HK-2 (cell line): ENCODE data around the gene STX2.
"Not testable (repeated sequence)": the region's sequence is repeated elsewhere in the genome, so short reads cannot be mapped to it uniquely, and the experiment has no call there.

Source experiments
- DNase-seq: peaks from one replicate; pipeline ENCODE4 v3.0.0-alpha.2; 2018; ENCODE audit not compliant: unreplicated experiment

Gene STX2

GRCh38 chr12:130838951-130839769 is at the start of gene STX2:
STX2 (minus strand) TSS chr12:130839250; CDS start chr12:130839099, 151 bp downstream.
- DNase-seq, result peak; percentile 87

- not testable (repeated sequence) for DNase-seq
Measured at GRCh38 chr12:130887190-130887589, 48.1 kb upstream of the STX2 start.

GRCh38 chr12:130881548-130881947 is 42.5 kb upstream of the STX2 start:
- DNase-seq, result no peak

GRCh38 chr12:130881046-130881445 is 42.0 kb upstream of the STX2 start:
- no peak for DNase-seq

GRCh38 chr12:130880411-130880885 is 41.4 kb upstream of the STX2 start:
- DNase-seq, result no peak

GRCh38 chr12:130879781-130880389 is 40.8 kb upstream of the STX2 start:
- DNase-seq, result no peak

- no peak for DNase-seq
Measured at GRCh38 chr12:130879212-130879686, 40.2 kb upstream of the STX2 start.

GRCh38 chr12:130878193-130879185 is 39.4 kb upstream of the STX2 start:
- DNase-seq, result peak; percentile 26

GRCh38 chr12:130877333-130877732 is 38.3 kb upstream of the STX2 start:
- no peak for DNase-seq

- no peak for DNase-seq
Measured at GRCh38 chr12:130876758-130877157, 37.7 kb upstream of the STX2 start.

GRCh38 chr12:130876297-130876696 is 37.2 kb upstream of the STX2 start:
- no peak for DNase-seq

- not testable (repeated sequence) for DNase-seq
Measured at GRCh38 chr12:130875708-130876107, 36.7 kb upstream of the STX2 start.

GRCh38 chr12:130875193-130875592 is 36.1 kb upstream of the STX2 start:
- DNase-seq, result no peak

- DNase-seq, result no peak
Measured at GRCh38 chr12:130874696-130875095, 35.6 kb upstream of the STX2 start.

- DNase-seq, result no peak
Measured at GRCh38 chr12:130873825-130874224, 34.8 kb upstream of the STX2 start.

- no peak for DNase-seq
Measured at GRCh38 chr12:130873106-130873795, 34.2 kb upstream of the STX2 start.

- peak; percentile 35 for DNase-seq
Measured at GRCh38 chr12:130872179-130873096, 33.4 kb upstream of the STX2 start.

- peak; percentile 93 for DNase-seq
Measured at GRCh38 chr12:130871286-130872178, 32.5 kb upstream of the STX2 start, which contains the start of gene RAN. RAN (plus strand) TSS chr12:130872066; CDS start chr12:130872594, 528 bp downstream.
